HepG2 (cell line): ENCODE measurements around the gene CDR2L. TPM values are rescaled to one million over a fixed set of nuclear protein-coding genes. Genes with fewer than 3 reads are reported as not detected.
A peak's percentile ranks its signal among the peaks of the same experiment; 100 is the strongest.

ENCODE experiments used
- ARID4A ChIP-seq: sonication (generic); formaldehyde crosslinking; IDR thresholded peaks from 2 replicates; pipeline ENCODE4 v1.5.0; 2020; ENCODE audit warnings: mild to moderate bottlenecking, missing genetic modification reagents, borderline replicate concordance
- CC2D1A ChIP-seq: sonication (generic); formaldehyde crosslinking; IDR thresholded peaks from 2 replicates; pipeline ENCODE4 v1.8.1; 2023; ENCODE audit warnings: mild to moderate bottlenecking, missing genetic modification reagents
- CEBPG ChIP-seq: IDR thresholded peaks from 2 replicates; pipeline ENCODE4 v1.6.1; 2016
- DMAP1 ChIP-seq: IDR thresholded peaks from 2 replicates; pipeline ENCODE4 v1.6.1; 2016
- ETV6 ChIP-seq: sonication (generic); formaldehyde crosslinking; conservative IDR thresholded peaks from 2 replicates; pipeline ENCODE4 v1.4.0; 2020; ENCODE audit warnings: missing genetic modification reagents
- FOXA3 ChIP-seq: IDR thresholded peaks from 2 replicates; pipeline ENCODE4 v1.6.1; 2016; ENCODE audit warnings: missing genetic modification reagents, missing compliant biosample characterization
- HINFP ChIP-seq: sonication (generic); formaldehyde crosslinking; IDR thresholded peaks from 2 replicates; pipeline ENCODE4 v1.4.0; 2020; ENCODE audit warnings: low read depth, mild to moderate bottlenecking, missing genetic modification reagents
- MAZ ChIP-seq, 2 experiments: sonication (generic) in 1 of 2; formaldehyde crosslinking in 1 of 2; IDR thresholded peaks; 2 replicates each; pipeline versions ENCODE4 v1.5.0 to v1.6.1; 2012 to 2020; ENCODE audit warnings: low read depth in 2 of 2, mild to moderate bottlenecking in 2 of 2, borderline replicate concordance in 1 of 2, improper control_type of control experiment in 1 of 2, low read length in 1 of 2, missing genetic modification reagents in 1 of 2, moderate library complexity in 1 of 2
- MZF1 ChIP-seq: sonication (generic); formaldehyde crosslinking; IDR thresholded peaks from 2 replicates; pipeline ENCODE4 v1.8.1; 2023; ENCODE audit warnings: mild to moderate bottlenecking, missing genetic modification reagents, borderline replicate concordance
- NR2F2 ChIP-seq: IDR thresholded peaks from 2 replicates; pipeline ENCODE4 v1.6.1; 2012; ENCODE audit warnings: low read depth, inconsistent platforms, borderline replicate concordance
- RCOR2 ChIP-seq: IDR thresholded peaks from 2 replicates; pipeline ENCODE4 v1.6.1; 2016; ENCODE audit warnings: missing biosample characterization, missing genetic modification reagents
- RFX3 ChIP-seq: IDR thresholded peaks from 2 replicates; pipeline ENCODE4 v1.6.1; 2016; ENCODE audit warnings: missing biosample characterization, missing genetic modification reagents
- SMAD3 ChIP-seq: sonication (generic); formaldehyde crosslinking; IDR thresholded peaks from 2 replicates; pipeline ENCODE4 v1.4.0; 2020; ENCODE audit warnings: missing genetic modification reagents
- SMARCE1 ChIP-seq: fragments of 450-650 bp; IDR thresholded peaks from 2 replicates; pipeline ENCODE4 v1.6.1; 2017; ENCODE audit warnings: borderline replicate concordance
- TBX2 ChIP-seq: sonication (generic); formaldehyde crosslinking; IDR thresholded peaks from 2 replicates; pipeline ENCODE4 v1.5.0; 2020; ENCODE audit warnings: missing genetic modification reagents, mild to moderate bottlenecking, borderline replicate concordance
- TEF ChIP-seq: sonication (generic); formaldehyde crosslinking; IDR thresholded peaks from 2 replicates; pipeline ENCODE4 v1.5.0; 2020; ENCODE audit warnings: missing genetic modification reagents
- TFAP4 ChIP-seq: sonication (generic); IDR thresholded peaks from 2 replicates; pipeline ENCODE4 v1.6.1; 2016; ENCODE audit warnings: low read depth, borderline replicate concordance
- TRAFD1 ChIP-seq: sonication (generic); formaldehyde crosslinking; IDR thresholded peaks from 2 replicates; pipeline ENCODE4 v1.5.1; 2020; ENCODE audit warnings: missing genetic modification reagents, mild to moderate bottlenecking, borderline replicate concordance
- ZNF33A ChIP-seq: sonication (generic); formaldehyde crosslinking; IDR thresholded peaks from 2 replicates; pipeline ENCODE4 v1.5.1; 2020; ENCODE audit warnings: missing genetic modification reagents, mild to moderate bottlenecking, moderate library complexity, borderline replicate concordance
- ZNF839 ChIP-seq: sonication (generic); formaldehyde crosslinking; IDR thresholded peaks from 2 replicates; pipeline ENCODE4 v1.4.0; 2020; ENCODE audit warnings: missing genetic modification reagents, mild to moderate bottlenecking, borderline replicate concordance
- polyA plus RNA-seq, 8 experiments: library from polyadenylated mRNA; depleted of rRNA in 3 of 8; stranded (reverse) in 7 of 8; unstranded in 1 of 8; fragments of >200 nt; fragmentation: Illumina TruSeq in 4 of 8; extraction: Trizol in 4 of 8; gene quantifications; 2 replicates each; pipeline versions ENCODE4 v1.2.1 to v1.2.3, GENCODE V29; 2011 to 2016; ENCODE audit warnings: low read depth in 4 of 8, missing spikeins in 1 of 8, mixed read lengths in 1 of 8; ENCODE audit not compliant: insufficient read depth in 1 of 8
- total RNA-seq, 5 experiments: library from RNA; depleted of rRNA; stranded (reverse); fragments of >200 nt; fragmentation: Illumina TruSeq; extraction: Trizol; gene quantifications; 2 replicates each; pipeline ENCODE4 v1.2.3, GENCODE V29; 2016; ENCODE audit warnings: low read depth in 1 of 5

CDR2L gene
- total and polyA plus RNA-seq, 2 of the 13 experiments (the other 11 are each of a cell fraction or from before 2014, with no cell fraction given): 1.9 to 2.1 TPM

GRCh38 chr17:75034236-75034908 lies 46.9 kb downstream of the CDR2L start (continued):
- TF ChIP-seq DMAP1 (CRISPR knock-in tag) (no peak; the same call in none of the 2 replicates), CEBPG (peak; percentile 75), NR2F2 (peak; percentile 28; the same call in 1 of the 2 replicates), TRAFD1 (CRISPR knock-in tag) (peak; percentile 95; the same call in 1 of the 2 replicates), MAZ (IDR thresholded peaks at IDR 0.05; ENCODE audit: borderline replicate concordance, low read depth, low read length) (0 out of 2 replicates have a peak, but pooled peaks have one; percentile 21), MAZ (CRISPR knock-in tag; IDR thresholded peaks at IDR 0.05; ENCODE audit: low read depth) (peak; percentile 77), MZF1 (CRISPR knock-in tag) (peak; percentile 96), SMARCE1 (no peak), ARID4A (CRISPR knock-in tag) (no peak; the same call in 1 of the 2 replicates), FOXA3 (CRISPR knock-in tag) (peak; percentile 83), RCOR2 (CRISPR knock-in tag) (no peak; the same call in 1 of the 2 replicates), CC2D1A (CRISPR knock-in tag) (no peak; the same call in 1 of the 2 replicates), ZNF839 (CRISPR knock-in tag) (peak; percentile 76; the same call in 1 of the 2 replicates), ETV6 (CRISPR knock-in tag) (peak; percentile 84), ZNF33A (CRISPR knock-in tag) (no peak; the same call in 1 of the 2 replicates), HINFP (CRISPR knock-in tag) (peak; percentile 76), SMAD3 (CRISPR knock-in tag) (peak; percentile 81; the same call in 1 of the 2 replicates), TFAP4 (no peak), TEF (0 out of 2 replicates have a peak, but pooled peaks have one; percentile 14), RFX3 (CRISPR knock-in tag) (no peak), TBX2 (CRISPR knock-in tag) (peak; percentile 64; the same call in 1 of the 2 replicates)
